ENCODE data around the gene RASGRP2.

The RASGRP2 gene

GRCh38 chr11:64745189-64745520 lies 1.2 kb upstream of the RASGRP2 start:
- H3K4me3 ChIP-seq (ENCODE audit: low read length) = peak overlapping the region; percentile 76
- peak; percentile 79 for DNase-seq (ENCODE audit: low read depth, low spot score)

- DNase-seq (ENCODE audit: low read depth, low spot score) = no peak
- peak overlapping the region; percentile 76 for H3K4me3 ChIP-seq (ENCODE audit: low read length)
Observed at GRCh38 chr11:64744544-64745188, 724 bp upstream of the RASGRP2 start.

GRCh38 chr11:64742889-64743590 lies 902 bp downstream of the RASGRP2 start:
- H3K4me3 ChIP-seq (ENCODE audit: low read length) = peak overlapping the region; percentile 76
- no peak for DNase-seq (ENCODE audit: low read depth, low spot score)

GRCh38 chr11:64742087-64742888 lies 1.7 kb downstream of the RASGRP2 start:
- DNase-seq (ENCODE audit: low read depth, low spot score) = no peak
- H3K4me3 ChIP-seq (ENCODE audit: low read length) = no peak overlapping the region

GRCh38 chr11:64741375-64742086 lies 2.4 kb downstream of the RASGRP2 start:
- no peak overlapping the region for H3K4me3 ChIP-seq (ENCODE audit: low read length)
- DNase-seq (ENCODE audit: low read depth, low spot score) = no peak

- no peak for DNase-seq (ENCODE audit: low read depth, low spot score)
- no peak overlapping the region for H3K4me3 ChIP-seq (ENCODE audit: low read length)
Observed at GRCh38 chr11:64739871-64740270, 4.1 kb downstream of the RASGRP2 start.

- DNase-seq (ENCODE audit: low read depth, low spot score) = no peak
- H3K4me3 ChIP-seq (ENCODE audit: low read length) = no peak overlapping the region
Observed at GRCh38 chr11:64736654-64737053, 7.3 kb downstream of the RASGRP2 start.

- no peak for DNase-seq (ENCODE audit: low read depth, low spot score)
- H3K4me3 ChIP-seq (ENCODE audit: low read length) = no peak overlapping the region
Observed at GRCh38 chr11:64735725-64736259, 8.2 kb downstream of the RASGRP2 start.

- no peak overlapping the region for H3K4me3 ChIP-seq (ENCODE audit: low read length)
- DNase-seq (ENCODE audit: low read depth, low spot score) = no peak
Observed at GRCh38 chr11:64734811-64735724, 8.9 kb downstream of the RASGRP2 start.

- DNase-seq (ENCODE audit: low read depth, low spot score) = no peak
- no peak overlapping the region for H3K4me3 ChIP-seq (ENCODE audit: low read length)
Observed at GRCh38 chr11:64731601-64732000, 12.3 kb downstream of the RASGRP2 start.

- no peak overlapping the region for H3K4me3 ChIP-seq (ENCODE audit: low read length)
- DNase-seq (ENCODE audit: low read depth, low spot score) = no peak
Observed at GRCh38 chr11:64729851-64730382, 14.0 kb downstream of the RASGRP2 start.

- no peak overlapping the region for H3K4me3 ChIP-seq (ENCODE audit: low read length)
- no peak for DNase-seq (ENCODE audit: low read depth, low spot score)
Observed at GRCh38 chr11:64728757-64729365, 15.1 kb downstream of the RASGRP2 start.

- no peak overlapping the region for H3K4me3 ChIP-seq (ENCODE audit: low read length)
- DNase-seq (ENCODE audit: low read depth, low spot score) = no peak
Observed at GRCh38 chr11:64726867-64727530, 16.9 kb downstream of the RASGRP2 start.

- no peak overlapping the region for H3K4me3 ChIP-seq (ENCODE audit: low read length)
- DNase-seq (ENCODE audit: low read depth, low spot score) = no peak
Observed at GRCh38 chr11:64726211-64726641, 17.7 kb downstream of the RASGRP2 start.

GRCh38 chr11:64724863-64725532 lies 18.9 kb downstream of the RASGRP2 start:
- no peak overlapping the region for H3K4me3 ChIP-seq (ENCODE audit: low read length)
- DNase-seq (ENCODE audit: low read depth, low spot score) = no peak
